GM15510 (cell line): ENCODE measurements around the gene AMOTL2.

Experiments
- POLR2A ChIP-seq: IDR thresholded peaks from 3 replicates; pipeline ENCODE4 v1.6.1; 2011; ENCODE audit warnings: borderline replicate concordance; ENCODE audit not compliant: insufficient read length; ENCODE audit errors: extremely low read depth

AMOTL2 gene

DNA sequence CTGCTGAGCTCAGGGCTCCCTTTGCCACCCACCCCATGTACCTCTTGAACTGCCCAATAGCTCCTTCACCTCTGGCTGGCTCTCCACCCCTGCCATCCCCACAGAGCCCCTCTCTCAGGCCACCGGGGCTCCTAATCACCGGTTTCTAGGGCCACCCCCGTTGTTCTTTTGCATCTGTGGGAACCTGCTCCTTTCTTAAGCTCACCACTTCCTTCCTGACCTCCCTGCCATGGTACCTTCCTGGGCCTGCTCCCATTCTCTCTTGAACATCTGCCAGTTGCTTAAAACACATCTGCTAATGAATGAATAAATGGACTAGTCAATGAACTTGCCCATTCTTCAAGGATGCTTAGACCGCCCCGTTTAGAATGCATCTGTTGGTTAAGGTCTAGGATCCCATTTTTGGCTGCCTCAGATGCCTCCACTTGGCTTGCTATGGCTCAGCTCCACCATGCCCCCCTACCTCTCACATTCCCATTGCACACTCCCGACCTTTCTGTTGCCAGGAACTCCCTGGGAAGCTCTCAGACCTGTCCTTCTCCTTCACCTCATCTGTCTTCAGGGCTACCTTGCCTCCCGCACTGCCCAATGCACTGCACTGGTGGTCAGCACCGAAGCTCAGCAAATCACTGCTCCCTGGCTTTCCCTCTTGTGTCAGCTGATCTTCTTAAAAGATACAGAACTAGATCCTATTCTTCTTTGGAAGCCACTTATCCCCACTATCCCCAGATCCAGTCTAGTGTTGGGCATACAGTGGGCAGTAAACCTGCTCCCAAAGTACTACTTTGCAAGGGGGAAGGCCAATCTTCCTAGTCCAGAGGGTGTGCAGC, 9.1 kb downstream of the AMOTL2 start:
- TF ChIP-seq POLR2A = no peak

DNA sequence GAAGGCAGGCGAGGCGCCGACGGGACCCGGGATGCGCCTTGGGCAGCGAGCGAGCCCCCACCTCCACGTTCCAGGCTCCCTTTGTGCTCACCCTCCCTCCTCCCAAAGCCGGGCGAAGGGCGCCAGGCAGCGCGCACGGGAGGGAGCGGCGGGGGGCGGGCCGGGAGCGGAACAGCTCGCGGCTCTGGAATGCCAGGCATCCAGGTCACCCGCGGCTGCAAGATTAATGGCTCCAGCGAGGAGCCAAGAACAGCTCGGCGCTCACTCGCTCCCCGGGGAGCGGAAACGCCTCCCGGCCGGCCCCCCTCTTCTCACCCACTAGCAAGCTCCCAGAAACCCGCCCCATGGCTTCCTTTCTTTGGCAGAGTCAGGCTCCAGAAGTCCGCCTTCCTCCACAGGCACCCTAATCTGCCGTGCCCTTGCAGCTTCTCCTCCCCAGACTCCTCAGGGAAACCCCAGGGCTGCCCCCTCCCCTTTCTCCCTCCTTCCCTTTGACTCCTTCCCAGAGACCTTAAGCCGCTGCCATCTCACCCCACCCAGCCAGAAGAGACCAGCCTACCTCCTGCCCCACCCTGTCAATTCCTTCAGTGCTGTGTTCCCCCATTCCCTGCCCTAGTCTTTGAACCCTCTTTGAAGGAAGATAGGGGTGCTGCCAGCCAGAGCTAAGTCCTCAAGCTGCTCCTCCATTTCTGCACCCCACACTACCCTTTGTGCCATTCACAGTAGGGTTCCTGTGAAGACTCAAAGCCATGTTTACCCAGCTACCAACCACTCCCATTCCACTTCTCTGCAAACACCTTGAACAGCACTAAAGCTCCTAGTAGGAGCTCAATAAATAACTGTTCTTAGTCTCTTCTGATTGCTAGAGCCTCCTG, 9.9 kb downstream of the AMOTL2 start:
- TF ChIP-seq POLR2A = no peak

DNA sequence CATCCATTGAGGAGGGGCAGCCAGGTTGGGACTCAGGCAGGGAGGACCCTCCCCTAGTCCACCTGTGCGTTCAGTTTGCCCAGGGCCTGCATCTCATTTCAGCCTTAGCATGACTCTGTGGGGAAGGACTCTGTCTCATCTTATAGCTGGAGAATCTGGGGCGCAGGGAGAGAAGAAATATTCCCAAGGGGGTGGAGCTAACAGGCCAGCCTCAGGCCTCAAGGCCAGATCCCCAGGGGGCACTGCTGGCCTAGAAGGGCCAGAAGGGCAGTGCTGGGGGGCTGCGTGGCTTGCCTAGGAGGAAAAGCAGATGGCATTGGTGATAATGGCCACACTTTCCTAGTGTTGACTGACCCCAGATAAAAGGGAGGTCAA, 10.9 kb downstream of the AMOTL2 start:
- TF ChIP-seq POLR2A = no peak

DNA sequence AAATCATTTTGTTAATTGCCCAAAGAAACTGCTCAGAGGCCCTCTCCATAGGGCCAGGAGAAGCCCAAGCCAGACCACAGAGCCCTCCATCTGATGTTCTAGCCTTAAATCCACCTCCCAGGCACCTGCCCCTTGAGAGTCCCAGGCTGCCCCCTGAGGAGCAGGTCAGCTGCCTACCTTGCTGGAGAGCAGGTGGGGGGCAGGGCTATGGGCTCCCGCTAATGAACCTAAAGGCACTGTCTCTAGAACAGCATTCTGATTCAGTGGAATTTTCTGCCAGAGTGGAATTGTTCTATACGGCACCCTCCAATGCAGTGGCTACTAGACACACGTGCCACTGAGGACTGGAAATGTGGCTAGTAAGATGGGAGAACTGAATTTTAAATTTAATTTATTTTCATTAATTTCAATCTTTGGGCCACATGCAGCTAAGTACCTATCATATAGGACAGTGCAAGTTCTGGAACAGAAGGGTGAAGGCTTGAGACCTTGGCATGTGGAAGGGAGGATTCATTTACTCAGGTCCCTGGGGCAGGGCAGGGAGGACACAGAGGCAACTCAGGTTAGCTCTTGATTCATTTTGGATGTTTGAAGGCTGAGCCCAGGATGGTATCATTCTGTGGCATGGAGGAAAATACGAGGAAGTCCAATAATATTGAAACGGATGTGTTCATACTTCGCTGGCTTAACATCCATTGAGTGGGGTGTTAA, 11.4 kb downstream of the AMOTL2 start:
- TF ChIP-seq POLR2A = no peak

- no peak for TF ChIP-seq POLR2A
Measured at GRCh38 chr3:134362221-134362620, 12.0 kb downstream of the AMOTL2 start.

DNA sequence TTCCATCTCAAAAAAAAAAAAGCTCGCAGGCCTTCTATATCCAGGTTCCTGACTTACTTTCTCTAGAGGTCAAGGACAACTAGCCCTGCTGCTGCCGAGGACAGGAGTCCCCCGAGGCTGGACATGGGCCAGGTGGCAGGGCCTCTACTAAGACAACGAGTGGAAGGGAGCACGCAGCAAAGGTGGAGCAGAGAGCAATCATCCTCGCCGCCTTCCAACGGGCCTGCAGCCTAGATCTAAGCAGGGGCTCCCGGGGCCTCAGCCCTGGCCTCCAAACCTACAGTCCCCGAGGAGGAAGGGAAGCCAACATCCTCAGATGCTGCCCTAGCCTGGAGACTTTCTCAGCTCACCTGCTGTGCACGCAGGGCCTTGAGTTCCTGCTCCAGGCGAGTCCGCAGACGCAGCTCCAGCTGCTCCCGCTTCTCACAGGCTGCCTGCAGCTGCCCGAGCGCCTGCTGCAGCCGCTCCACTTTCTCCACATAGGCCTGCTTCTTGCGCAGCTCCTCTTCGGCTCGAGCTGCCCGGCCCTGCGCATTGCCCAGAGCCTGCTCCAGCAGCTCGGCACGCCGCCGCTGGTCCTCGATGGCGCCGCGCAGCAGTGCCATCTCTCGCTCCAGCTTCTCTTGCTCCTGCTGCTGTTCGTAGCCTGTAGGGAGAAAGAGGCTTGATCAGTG, 12.9 kb downstream of the AMOTL2 start:
- TF ChIP-seq POLR2A = no peak

DNA sequence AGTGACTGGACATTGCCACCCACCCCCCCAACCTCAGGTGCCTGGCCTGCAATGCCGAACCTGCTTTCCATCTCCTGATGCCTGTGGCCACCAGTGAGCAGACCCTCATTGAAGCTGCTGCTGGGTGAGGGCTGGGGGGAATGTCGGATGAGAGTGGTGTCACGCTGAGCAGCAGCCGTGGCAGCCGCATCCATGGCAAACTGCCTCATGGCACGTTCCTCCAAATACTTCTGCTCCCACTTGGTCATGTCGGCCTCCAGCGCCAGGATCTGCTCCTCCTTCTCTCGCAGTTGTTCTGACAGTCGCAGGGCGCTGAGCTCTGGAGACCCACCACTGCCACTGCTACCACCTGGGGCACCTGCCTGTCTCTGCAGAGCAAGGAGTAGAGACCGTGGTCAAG, 14.2 kb downstream of the AMOTL2 start:
- no peak for TF ChIP-seq POLR2A

GRCh38 chr3:134359121-134360010, 14.9 kb downstream of the AMOTL2 start:
- no peak for TF ChIP-seq POLR2A

DNA sequence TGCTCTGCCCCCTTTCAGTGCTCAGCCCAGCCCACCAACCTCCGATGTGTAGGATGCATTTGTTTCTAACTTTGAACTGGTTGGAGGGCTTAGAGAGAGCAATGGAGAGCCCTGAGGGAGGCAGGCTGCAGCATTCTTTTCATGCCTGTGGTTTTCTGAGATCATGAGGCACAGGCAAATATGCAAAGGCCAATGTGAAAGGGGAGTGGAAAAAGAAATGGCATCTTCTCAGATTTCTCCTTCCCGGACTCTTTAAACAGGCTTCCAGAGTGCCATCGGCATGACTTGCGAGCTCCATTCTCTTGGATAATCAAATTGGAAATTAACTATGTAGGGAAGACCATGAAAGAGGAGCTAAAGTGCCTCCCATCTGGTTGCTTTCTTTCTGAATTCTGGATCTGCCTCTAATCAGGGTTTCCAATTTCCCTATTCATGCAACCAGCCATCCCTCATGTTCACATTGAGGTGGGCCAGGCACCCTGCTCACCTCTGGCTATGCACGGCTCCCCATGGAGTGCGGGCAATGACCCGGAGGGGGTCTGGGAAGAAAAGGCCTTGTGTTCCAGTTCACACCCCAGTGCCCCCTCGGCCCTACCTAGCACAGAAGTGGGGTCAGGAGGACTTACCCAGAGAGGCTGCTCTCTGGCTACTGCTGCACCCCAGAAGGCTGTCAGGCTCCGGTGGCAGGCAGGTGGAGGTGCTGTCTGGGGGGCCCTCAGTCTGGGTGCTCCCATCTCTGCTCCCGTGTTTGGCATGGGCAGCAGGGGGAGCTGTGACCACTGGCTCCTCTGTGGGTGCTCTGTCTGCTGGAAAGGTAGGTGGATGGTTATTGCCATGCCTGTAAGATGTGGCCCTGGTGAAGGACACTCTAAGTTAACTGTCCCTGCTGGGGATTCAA, 16.1 kb downstream of the AMOTL2 start:
- TF ChIP-seq POLR2A = no peak

GRCh38 chr3:134357261-134357913, 16.9 kb downstream of the AMOTL2 start:
- TF ChIP-seq POLR2A = no peak

DNA sequence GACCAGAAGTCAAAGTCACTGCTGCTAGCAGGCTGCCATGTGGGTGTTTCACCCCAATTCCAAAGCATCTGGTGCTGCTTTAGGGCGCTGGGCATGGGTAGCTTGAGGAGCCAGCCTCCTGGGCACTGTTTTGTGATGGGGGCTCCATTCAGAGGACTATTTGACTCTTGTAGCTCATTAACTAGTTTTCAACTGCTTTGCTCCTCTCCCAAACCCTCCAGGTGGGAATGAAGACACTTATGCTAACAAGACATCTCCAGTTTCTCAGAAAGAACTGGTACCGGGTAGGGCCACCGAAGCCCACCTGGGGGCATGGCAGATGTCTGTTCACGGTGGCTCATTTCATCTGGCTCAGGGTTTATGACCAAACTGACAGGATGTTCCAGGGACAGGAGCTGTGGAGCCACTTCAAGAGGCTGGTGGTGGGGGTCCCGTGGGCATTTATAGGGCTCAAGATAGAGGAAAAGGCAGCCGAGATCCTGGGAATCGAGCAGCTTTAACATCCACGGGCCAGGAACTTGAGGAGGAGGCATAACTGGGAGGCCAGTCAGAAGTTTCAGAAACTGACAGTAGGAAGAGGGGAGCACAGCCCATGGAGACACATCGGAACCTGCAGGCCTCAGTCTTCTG, 17.7 kb downstream of the AMOTL2 start:
- TF ChIP-seq POLR2A = no peak

- TF ChIP-seq POLR2A = no peak
Measured at GRCh38 chr3:134355416-134355815, 18.8 kb downstream of the AMOTL2 start.

DNA sequence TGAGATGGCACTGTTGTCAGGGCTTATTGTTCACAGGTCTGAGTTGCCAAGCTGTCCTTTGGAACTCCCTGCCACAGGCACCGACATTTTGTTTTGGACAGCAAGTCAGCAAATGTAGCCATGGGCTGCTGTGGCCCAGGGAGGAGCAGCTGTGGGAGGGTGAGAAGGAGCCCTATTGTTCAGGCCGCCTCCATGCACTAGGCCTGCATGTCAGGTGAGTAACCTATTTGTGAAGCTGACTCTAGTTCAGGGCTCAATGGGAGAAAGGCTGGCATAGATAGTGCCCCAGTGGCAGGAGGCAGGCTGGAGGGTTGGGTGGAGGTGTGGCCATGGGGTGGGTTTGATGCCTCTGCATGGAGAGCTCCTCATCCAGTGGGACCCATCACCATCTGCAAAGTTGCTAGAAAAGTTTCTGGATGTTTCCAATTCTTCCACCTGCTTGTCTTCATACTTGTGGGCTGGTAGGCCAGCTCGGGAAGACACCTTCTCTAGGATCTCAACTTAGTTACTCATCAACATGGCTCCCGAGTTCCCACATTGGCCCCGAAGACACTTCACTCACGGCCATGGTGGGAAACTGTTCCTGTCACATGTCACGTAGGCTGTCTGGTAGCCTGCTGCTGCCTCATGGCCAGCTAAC, 19.5 kb downstream of the AMOTL2 start:
- no peak for TF ChIP-seq POLR2A
